KOPT-K1 (cell line): Measurements from ENCODE around the gene NUPR2.
A peak's percentile ranks its signal among the peaks of the same experiment; 100 is the strongest.
"Not testable (repeated sequence)": the region's sequence is repeated elsewhere in the genome, so short reads cannot be mapped to it uniquely, and the experiment has no call there.

Experiments used
- H3K27ac ChIP-seq: fragments of 200-600 bp; sonication (generic); 2 replicates; pipeline ENCODE4 v1.5.1; 2016; ENCODE audit warnings: antibody characterized with exemption, mild to moderate bottlenecking, low read depth, low read length; ENCODE audit not compliant: poor library complexity, severe bottlenecking
- H3K36me3 ChIP-seq: fragments of 200-600 bp; sonication (generic); 2 replicates; pipeline ENCODE4 v1.5.1; 2017; ENCODE audit warnings: antibody characterized with exemption, mild to moderate bottlenecking, low read length, moderate library complexity; ENCODE audit not compliant: insufficient read depth
- H3K9me3 ChIP-seq: fragments of 200-600 bp; sonication (generic); 2 replicates; pipeline ENCODE4 v1.5.1; 2017; ENCODE audit warnings: antibody characterized with exemption, low read length, mild to moderate bottlenecking; ENCODE audit not compliant: insufficient read depth, poor library complexity, severe bottlenecking

NUPR2 gene, protein sequence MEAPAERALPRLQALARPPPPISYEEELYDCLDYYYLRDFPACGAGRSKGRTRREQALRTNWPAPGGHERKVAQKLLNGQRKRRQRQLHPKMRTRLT

DNA sequence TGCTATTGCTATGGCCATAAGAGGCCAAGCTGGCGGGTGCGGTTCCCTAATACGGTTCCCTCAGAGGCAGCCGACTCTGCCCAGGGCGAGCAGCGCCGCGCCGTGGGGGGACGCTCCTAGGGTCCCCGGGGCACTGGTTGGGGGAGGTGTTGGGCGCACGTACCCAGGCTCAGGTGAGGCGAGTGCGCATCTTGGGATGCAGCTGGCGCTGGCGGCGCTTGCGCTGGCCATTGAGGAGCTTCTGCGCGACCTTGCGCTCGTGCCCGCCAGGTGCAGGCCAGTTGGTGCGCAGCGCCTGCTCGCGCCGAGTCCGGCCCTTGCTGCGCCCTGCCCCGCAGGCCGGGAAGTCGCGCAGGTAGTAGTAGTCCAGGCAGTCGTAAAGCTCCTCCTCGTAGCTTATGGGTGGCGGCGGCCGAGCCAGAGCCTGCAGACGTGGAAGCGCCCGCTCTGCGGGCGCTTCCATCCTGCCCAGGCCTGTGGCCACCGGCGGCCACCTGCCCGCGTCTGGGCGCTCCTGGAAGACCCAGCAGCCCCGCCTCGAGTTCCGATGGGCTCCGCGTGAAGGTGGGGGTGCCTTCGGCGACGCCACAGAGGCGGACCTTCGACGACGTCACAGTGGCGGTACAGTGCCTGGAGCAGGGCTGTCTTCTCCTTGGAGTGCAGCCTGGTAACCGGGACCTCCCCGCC, at the start of gene NUPR2:
NUPR2 (minus strand) TSS at position 566 of the 687 bp plus-strand sequence; CDS start at position 463, 103 bp downstream.
- H3K27ac ChIP-seq, result no peak within 1 kb of the TSS
- no peaks in the 10 kb centered on the region for H3K36me3 ChIP-seq
- H3K9me3 ChIP-seq, result peaks cover 10% of the 10 kb centered on the region

DNA sequence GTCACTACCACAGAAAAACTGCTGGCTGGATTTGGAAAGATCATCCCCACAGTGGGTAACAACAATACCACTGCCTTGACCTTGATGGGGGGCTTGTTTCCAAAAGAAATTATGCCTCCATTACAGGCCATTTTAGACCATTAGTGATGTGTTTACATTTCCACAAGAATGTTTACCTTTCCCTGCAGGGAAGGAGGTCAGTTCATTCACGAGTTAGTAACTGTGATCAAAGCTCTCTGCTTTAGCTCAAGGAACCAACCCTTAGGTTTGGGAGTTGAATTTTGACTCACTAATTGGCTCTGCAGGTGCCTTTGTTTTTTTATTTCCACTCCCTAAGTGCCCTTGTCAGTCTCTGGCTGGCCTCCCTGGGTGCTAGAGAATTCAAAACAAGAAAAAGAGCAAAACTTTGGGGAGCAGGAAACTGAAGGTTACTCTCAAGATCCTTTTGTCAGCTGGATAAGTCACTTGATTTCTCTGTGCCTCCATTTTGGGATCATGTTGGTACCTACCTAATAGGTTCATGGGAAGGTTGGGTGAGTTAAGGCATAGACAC, 41.1 kb upstream of the NUPR2 start:
- Histone ChIP-seq H3K9me3 (peaks cover 26% of the 10 kb centered on the region), H3K27ac (no peak overlapping the region)

DNA sequence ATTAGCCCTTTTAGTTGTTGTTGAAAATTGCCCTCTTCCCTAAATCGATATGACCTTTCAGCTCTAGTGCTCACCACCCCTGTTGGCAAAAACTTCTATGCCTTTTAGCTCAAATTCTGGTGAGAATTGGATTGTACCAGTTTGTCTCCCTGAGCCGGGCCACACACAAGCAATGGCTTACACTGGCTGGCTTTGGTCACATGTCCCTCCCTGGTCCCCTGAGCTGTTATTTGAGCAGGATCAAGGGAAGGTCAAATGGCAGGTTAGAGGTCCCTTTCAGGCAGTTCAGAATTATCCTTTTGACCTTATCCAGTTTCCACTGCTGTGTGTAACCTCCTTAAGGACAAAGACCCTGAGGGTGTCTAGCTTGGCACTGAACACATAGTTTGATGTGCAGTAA, 14.8 kb upstream of the NUPR2 start:
- not testable (repeated sequence) for H3K27ac ChIP-seq, H3K36me3 ChIP-seq, H3K9me3 ChIP-seq

More for the DNA sequence above, 41.1 kb upstream of the NUPR2 start:
- no peaks in the 10 kb centered on the region for H3K36me3 ChIP-seq

DNA sequence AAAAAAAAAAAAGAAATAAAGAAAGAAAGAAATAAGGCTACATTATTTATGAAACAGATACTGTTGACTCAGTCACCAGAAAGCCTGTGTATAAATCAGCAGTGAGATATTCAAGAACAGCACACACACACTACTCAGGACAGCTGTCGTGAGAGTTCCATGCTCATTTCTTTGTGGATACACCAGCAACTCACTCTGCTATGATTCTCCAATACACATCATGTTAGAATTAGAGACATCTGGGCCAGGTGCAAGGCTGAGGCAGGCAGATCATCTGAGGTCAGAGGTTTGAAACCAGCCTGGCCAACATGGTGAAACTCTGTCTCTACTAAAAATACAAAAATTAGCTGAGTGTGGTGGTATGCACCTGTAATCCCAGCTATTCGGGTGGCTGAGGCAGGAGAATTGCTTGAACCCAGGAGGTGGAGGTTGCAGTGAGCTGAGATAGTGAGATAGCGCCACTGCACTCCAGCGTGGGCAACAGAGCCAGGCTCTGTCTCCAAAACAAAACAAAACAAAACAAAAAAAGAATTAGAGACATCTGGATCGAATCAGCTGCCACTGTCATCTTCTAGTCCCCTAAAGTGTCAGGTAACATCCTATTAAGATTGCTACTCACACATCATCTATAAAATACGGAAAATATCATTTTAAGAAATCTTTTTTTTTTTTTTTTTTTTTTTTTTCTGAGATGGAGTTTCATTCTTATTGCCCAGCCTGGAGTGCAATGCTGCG, 11.2 kb upstream of the NUPR2 start:
- Histone ChIP-seq H3K36me3 (no peaks in the 10 kb centered on the region), H3K27ac (no peak overlapping the region), H3K9me3 (no peaks in the 10 kb centered on the region)

DNA sequence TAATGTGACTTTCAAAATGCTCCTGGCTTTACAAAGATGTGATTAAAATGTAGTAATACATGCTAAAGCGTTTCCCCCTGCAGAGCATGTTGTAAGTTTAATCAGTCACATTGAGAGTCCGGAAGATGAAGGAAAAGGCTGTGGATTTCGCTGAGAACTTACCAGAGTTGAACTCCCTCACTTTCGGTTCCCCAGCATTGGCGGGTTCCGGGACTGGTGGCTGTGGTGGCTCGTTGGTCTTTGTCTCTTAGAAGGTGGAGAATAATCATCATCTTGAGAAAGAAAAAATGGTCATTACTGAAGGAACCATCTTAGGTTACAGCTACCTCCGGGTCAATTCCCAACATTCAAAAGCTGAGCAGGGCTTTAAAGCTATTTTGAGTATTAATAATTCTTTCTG, 9.6 kb upstream of the NUPR2 start:
- no peak overlapping the region for H3K27ac ChIP-seq
- no peaks in the 10 kb centered on the region for H3K36me3 ChIP-seq
- no peaks in the 10 kb centered on the region for H3K9me3 ChIP-seq

DNA sequence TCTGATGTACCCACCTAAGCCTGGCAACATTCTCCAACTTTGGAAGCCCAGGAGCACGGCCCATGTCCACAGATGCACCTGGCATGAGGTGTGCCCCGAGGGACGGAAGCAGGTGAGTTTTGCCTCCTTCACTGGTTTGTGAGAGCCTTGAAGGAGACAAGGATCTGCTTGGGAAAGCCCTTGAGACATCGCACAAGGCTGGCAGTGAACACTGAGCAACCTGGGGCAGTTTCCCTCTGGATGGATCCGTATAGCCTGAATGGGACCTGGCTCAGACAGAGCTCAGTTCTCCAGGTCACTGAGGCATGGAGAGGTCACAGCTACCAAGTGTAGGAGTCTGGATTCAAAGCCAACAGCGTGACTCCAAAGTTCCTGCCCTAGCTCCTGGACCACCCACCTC, 8.8 kb upstream of the NUPR2 start:
- no peak overlapping the region for H3K27ac ChIP-seq
- no peaks in the 10 kb centered on the region for H3K9me3 ChIP-seq

DNA sequence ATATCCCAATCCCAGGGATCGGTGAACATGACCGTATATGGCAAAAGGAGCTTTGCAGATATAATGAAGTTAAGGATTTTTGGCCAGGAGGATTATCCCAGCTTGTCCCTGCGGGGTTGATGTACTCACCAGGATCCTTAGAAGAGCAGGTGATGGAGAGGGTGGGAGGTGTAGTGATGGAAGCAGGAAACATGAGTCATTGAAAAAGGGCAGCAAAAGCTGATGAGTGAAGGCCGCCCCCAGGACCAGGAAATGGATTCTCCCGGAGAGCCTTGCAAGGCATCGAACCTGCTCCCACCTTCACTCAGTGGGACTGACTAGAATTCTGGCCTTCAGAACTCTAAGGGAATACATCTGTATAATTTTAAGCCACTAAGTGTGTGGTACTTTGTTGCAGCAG, 5.2 kb upstream of the NUPR2 start:
- no peak overlapping the region for H3K27ac ChIP-seq
- peaks cover 7% of the 10 kb centered on the region for H3K9me3 ChIP-seq
- no peaks in the 10 kb centered on the region for H3K36me3 ChIP-seq

More for the DNA sequence above, 8.8 kb upstream of the NUPR2 start:
- no peaks in the 10 kb centered on the region for H3K36me3 ChIP-seq

DNA sequence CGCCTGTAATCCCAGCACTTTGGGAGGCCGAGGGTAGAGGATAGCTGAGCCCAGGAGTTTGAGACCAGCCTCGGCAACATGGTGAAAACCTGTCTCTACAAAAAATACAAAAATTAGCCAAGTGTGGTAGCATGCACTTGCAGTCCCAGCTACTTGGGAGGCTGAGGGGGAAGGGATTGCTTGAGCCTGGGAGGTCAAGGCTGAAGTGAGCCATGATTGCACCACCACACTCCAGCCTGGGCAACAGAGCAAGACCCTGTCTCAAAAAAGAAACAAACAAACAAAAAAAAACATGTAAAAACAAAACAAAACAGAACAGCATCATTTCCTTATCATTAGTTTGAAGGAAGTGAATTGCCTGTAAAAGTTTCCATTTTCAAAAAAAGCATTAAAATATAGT, 4.0 kb downstream of the NUPR2 start:
- not testable (repeated sequence) for H3K36me3 ChIP-seq, H3K27ac ChIP-seq
- peaks cover 33% of the 10 kb centered on the region for H3K9me3 ChIP-seq

DNA sequence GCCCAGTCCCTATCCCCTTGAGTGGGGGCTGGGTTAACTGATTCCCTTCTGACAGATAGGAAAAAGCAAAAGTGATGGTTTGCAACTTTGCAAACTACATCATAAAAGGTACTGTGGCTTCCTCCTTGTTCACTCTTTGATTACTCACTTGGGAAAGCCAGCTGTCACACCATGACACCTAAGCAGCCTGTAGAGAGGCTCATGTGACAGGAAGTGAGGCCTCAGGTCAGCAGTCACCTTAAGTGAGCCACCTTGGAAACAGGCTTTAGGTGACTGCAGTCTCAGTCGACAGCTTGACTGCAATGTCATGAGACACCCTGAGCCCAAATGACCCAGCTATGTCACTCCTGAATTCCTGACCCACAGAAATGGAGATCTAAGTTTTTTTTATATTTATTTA, 5.6 kb downstream of the NUPR2 start:
- Histone ChIP-seq H3K27ac (no peak overlapping the region), H3K9me3 (peaks cover 23% of the 10 kb centered on the region), H3K36me3 (no peaks in the 10 kb centered on the region)

DNA sequence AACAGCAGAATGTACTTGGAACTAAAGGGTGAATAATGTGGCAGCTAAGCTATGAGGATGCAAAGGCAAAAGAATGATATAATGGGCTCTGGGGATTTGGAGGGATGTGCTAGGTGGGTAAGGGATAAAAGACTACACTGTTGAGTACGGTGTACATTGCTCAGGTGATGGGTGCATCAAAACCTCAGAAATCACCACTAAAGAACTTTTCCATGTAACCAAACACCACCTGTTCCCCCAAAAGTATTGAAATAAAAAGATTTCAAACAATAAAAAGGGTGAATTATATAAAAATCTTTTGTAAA, 8.3 kb downstream of the NUPR2 start:
- Histone ChIP-seq H3K9me3 (peaks cover 23% of the 10 kb centered on the region), H3K27ac (peak overlapping the region; percentile 88), H3K36me3 (peaks cover 24% of the 10 kb centered on the region)

DNA sequence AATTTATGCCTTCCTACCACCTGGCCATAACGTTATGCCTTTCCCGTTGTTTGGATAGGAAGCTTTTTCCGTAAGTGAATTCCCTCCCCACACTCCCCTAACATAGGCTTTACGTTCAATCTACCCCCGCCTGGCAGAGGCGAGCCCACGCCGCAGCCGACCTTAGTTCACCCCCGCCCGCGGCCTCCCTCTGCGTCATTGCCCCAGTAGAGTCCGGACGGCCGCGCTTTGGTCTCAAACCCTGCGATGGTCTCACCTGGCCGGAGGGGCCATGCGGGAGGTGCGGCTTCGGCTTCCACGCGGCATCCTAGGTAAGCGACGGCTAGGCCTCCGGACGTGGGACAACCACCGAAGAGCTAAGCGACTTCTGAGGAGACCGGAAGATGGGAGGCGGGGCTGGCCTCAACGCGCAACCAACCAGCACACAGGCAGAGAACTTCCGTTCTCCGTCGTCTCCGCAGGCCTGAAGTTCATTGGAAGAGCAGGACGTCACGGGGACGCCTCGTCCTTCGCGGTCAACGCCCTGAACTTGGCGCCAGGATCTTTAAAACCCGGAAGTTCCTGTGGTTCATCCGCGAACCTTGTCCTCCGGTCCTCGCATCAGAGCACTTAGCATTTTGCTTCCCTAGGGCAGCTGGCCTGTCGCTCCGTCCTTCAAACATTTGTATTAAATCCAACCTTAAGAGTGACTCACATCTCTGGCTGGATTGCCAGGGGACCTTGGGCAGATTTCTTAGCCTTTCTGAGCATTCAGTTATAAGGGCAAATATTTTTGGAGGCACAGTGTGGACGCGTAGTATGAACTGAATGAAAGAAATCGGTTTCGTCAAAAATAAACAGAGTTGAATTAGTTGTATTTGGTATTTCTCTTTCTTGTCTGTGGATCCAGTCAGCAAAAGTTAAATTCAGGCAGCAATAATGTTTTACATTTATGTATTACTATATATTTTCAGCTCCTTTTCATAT, 9.8 kb downstream of the NUPR2 start, which contains the start of gene CHCHD2:
CHCHD2 (minus strand) TSS at position 369 of the 966 bp plus-strand sequence; CDS start at position 306, 63 bp downstream.
- Histone ChIP-seq H3K9me3 (peaks cover 23% of the 10 kb centered on the region), H3K27ac (peak within 1 kb of the TSS; percentile 88), H3K36me3 (peaks cover 39% of the 10 kb centered on the region)

DNA sequence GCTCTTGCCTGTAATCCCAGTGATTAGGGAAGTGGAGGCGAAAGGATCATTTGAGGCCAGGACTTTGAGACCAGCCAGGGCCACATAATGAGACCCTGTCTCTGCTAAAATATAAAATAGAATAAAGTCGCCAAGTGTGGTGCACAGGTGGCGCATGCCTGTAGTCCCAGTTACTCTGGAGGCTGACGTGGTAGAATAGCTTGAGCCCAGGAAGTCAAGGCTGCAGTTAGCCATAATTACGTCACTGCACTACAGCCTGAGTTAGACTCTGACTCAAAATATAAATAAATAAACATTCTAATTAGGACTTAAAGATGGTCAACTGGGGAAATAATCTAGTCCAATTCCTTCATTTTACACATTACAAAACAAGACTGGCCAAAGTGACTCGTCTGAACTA, 10.7 kb downstream of the NUPR2 start:
- Histone ChIP-seq H3K27ac (peak overlapping the region; percentile 88), H3K9me3 (peaks cover 23% of the 10 kb centered on the region), H3K36me3 (peaks cover 48% of the 10 kb centered on the region)

DNA sequence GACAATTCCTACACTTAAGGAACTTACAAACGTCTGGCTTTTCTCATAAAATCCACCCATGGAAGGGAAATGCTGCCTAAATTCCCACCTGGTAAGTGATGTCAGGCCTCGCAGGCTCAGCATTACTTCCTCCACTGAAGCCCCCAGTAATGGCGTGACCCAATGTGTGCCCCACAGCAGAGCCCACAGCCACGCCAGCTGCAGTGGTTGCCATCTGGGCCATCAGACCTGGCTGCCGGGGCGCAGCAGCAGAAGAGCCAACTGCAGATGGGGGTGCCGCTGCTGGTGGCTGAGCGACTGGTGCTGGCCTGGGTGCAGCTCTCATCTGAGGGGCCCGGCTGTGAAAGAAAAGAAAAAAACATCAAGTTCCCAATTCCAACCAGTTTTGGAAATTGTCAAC, 12.1 kb downstream of the NUPR2 start:
- Histone ChIP-seq H3K36me3 (peaks cover 62% of the 10 kb centered on the region), H3K9me3 (peaks cover 18% of the 10 kb centered on the region)
- H3K27ac ChIP-seq, result not testable (repeated sequence)

DNA sequence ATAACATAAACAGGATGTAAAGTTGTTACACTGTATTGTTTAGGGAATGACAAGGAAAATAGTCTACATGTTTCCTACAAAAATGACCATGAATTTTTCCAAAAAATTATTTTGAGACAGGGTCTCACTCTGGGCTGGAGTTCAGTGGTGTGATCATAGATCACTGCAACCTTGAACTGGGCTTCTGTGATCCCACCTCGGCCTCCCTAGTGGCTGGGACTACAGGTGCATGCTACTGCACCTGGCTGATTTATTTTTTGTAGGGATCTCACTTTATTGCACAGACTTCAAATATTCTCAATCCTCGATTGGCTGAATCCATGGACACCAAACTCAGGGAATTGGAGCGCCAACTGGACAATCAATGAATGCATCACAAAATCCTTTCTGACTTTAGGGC, 16.6 kb downstream of the NUPR2 start:
- peaks cover 84% of the 10 kb centered on the region for H3K36me3 ChIP-seq
- H3K9me3 ChIP-seq, result no peaks in the 10 kb centered on the region
- no peak overlapping the region for H3K27ac ChIP-seq
